HepG2 (cell line): ENCODE results near the gene TCF20. TPM values are rescaled to one million over a fixed set of nuclear protein-coding genes. Genes with fewer than 3 reads are reported as not detected.

Experiments
- BHLHE40 ChIP-seq: IDR thresholded peaks from 2 replicates; pipeline ENCODE4 v1.6.1; 2011; ENCODE audit warnings: low read length, improper control_type of control experiment
- CENPX ChIP-seq: sonication (generic); formaldehyde crosslinking; IDR thresholded peaks from 2 replicates; pipeline ENCODE4 v1.9.0; 2021; ENCODE audit warnings: mild to moderate bottlenecking, missing genetic modification reagents, moderate library complexity
- DRAP1 ChIP-seq: IDR thresholded peaks from 2 replicates; pipeline ENCODE4 v1.6.1; 2016; ENCODE audit warnings: missing genetic modification reagents, missing compliant biosample characterization
- ELF1 ChIP-seq: sonication (generic); formaldehyde crosslinking; IDR thresholded peaks from 2 replicates; pipeline ENCODE4 v1.4.0; 2020; ENCODE audit warnings: missing genetic modification reagents
- FOXA3 ChIP-seq: IDR thresholded peaks from 2 replicates; pipeline ENCODE4 v1.6.1; 2016; ENCODE audit warnings: missing genetic modification reagents, missing compliant biosample characterization
- HIVEP1 ChIP-seq: sonication (generic); formaldehyde crosslinking; IDR thresholded peaks from 2 replicates; pipeline ENCODE4 v1.4.0; 2020; ENCODE audit warnings: mild to moderate bottlenecking, missing genetic modification reagents
- HNRNPUL1 ChIP-seq: fragments of 200-400 bp; formaldehyde crosslinking; IDR thresholded peaks from 2 replicates; pipeline ENCODE4 v1.6.1; 2017; ENCODE audit warnings: low read depth, mild to moderate bottlenecking, low read length, moderate library complexity
- MAFF ChIP-seq: IDR thresholded peaks from 2 replicates; pipeline ENCODE4 v1.6.1; 2011; ENCODE audit warnings: low read depth, low read length, improper control_type of control experiment
- NFYC ChIP-seq: IDR thresholded peaks from 2 replicates; pipeline ENCODE4 v1.6.1; 2016; ENCODE audit warnings: missing genetic modification reagents, missing compliant biosample characterization
- PAWR ChIP-seq: sonication (generic); formaldehyde crosslinking; IDR thresholded peaks from 2 replicates; pipeline ENCODE4 v1.4.0; 2020; ENCODE audit warnings: missing genetic modification reagents, mild to moderate bottlenecking, borderline replicate concordance
- PCBP2 ChIP-seq: fragments of 200-400 bp; formaldehyde crosslinking; optimal IDR thresholded peaks from 2 replicates; pipeline ENCODE3; 2018; ENCODE audit warnings: low read length, low read depth; ENCODE audit not compliant: poor library complexity, severe bottlenecking
- POLR2A ChIP-seq, 2 experiments: IDR thresholded peaks; 2 replicates each; pipeline ENCODE4 v1.6.1; 2011; ENCODE audit warnings: low read depth in 2 of 2, low read length in 2 of 2, mild to moderate bottlenecking in 1 of 2, moderate library complexity in 1 of 2; ENCODE audit not compliant: insufficient read depth in 1 of 2
- SALL2 ChIP-seq: sonication (generic); formaldehyde crosslinking; IDR thresholded peaks from 2 replicates; pipeline ENCODE4 v1.8.1; 2023; ENCODE audit warnings: mild to moderate bottlenecking, missing genetic modification reagents, inconsistent platforms
- SMARCE1 ChIP-seq: fragments of 450-650 bp; IDR thresholded peaks from 2 replicates; pipeline ENCODE4 v1.6.1; 2017; ENCODE audit warnings: borderline replicate concordance
- SYNCRIP ChIP-seq: fragments of 200-400 bp; formaldehyde crosslinking; IDR thresholded peaks from 2 replicates; pipeline ENCODE4 v1.6.1; 2018; ENCODE audit warnings: mild to moderate bottlenecking, low read depth, low read length; ENCODE audit not compliant: insufficient read depth
- TOE1 ChIP-seq: sonication (generic); formaldehyde crosslinking; IDR thresholded peaks from 2 replicates; pipeline ENCODE4 v1.4.0; 2020; ENCODE audit warnings: mild to moderate bottlenecking, missing genetic modification reagents
- ZBTB38 ChIP-seq: sonication (generic); formaldehyde crosslinking; IDR thresholded peaks from 2 replicates; pipeline ENCODE4 v1.5.1; 2020; ENCODE audit warnings: mild to moderate bottlenecking, missing genetic modification reagents
- ZFY ChIP-seq: sonication (generic); formaldehyde crosslinking; IDR thresholded peaks from 2 replicates; pipeline ENCODE4 v1.4.0; 2020; ENCODE audit warnings: missing genetic modification reagents
- ZNF235 ChIP-seq: sonication (generic); formaldehyde crosslinking; IDR thresholded peaks from 2 replicates; pipeline ENCODE4 v1.8.1; 2023; ENCODE audit warnings: mild to moderate bottlenecking, missing genetic modification reagents, borderline replicate concordance
- ZNF430 ChIP-seq: sonication (generic); formaldehyde crosslinking; IDR thresholded peaks from 2 replicates; pipeline ENCODE4 v1.9.0; 2021; ENCODE audit warnings: mild to moderate bottlenecking, missing genetic modification reagents
- ZNF44 ChIP-seq: sonication (generic); formaldehyde crosslinking; IDR thresholded peaks from 2 replicates; pipeline ENCODE4 v1.5.1; 2020; ENCODE audit warnings: mild to moderate bottlenecking, missing genetic modification reagents
- ZNF547 ChIP-seq: sonication (generic); formaldehyde crosslinking; IDR thresholded peaks from 2 replicates; pipeline ENCODE4 v1.5.1; 2020; ENCODE audit warnings: mild to moderate bottlenecking, missing genetic modification reagents
- ZNF7 ChIP-seq: IDR thresholded peaks from 2 replicates; pipeline ENCODE4 v1.6.1; 2016; ENCODE audit warnings: missing biosample characterization, missing genetic modification reagents
- ZNF737 ChIP-seq: sonication (generic); formaldehyde crosslinking; IDR thresholded peaks from 2 replicates; pipeline ENCODE4 v1.5.0; 2020; ENCODE audit warnings: missing genetic modification reagents, mild to moderate bottlenecking, borderline replicate concordance
- ZNF770 ChIP-seq: sonication (generic); formaldehyde crosslinking; IDR thresholded peaks from 2 replicates; pipeline ENCODE4 v1.5.0; 2020; ENCODE audit warnings: mild to moderate bottlenecking, missing genetic modification reagents
- ZNF816 ChIP-seq: sonication (generic); formaldehyde crosslinking; IDR thresholded peaks from 2 replicates; pipeline ENCODE4 v1.8.0; 2022; ENCODE audit warnings: missing genetic modification reagents, mild to moderate bottlenecking, borderline replicate concordance
- polyA plus RNA-seq, 8 experiments: library from polyadenylated mRNA; depleted of rRNA in 3 of 8; stranded (reverse) in 7 of 8; unstranded in 1 of 8; fragments of >200 nt; fragmentation: Illumina TruSeq in 4 of 8; extraction: Trizol in 4 of 8; gene quantifications; 2 replicates each; pipeline versions ENCODE4 v1.2.1 to v1.2.3, GENCODE V29; 2011 to 2016; ENCODE audit warnings: low read depth in 4 of 8, missing spikeins in 1 of 8, mixed read lengths in 1 of 8; ENCODE audit not compliant: insufficient read depth in 1 of 8
- total RNA-seq, 5 experiments: library from RNA; depleted of rRNA; stranded (reverse); fragments of >200 nt; fragmentation: Illumina TruSeq; extraction: Trizol; gene quantifications; 2 replicates each; pipeline ENCODE4 v1.2.3, GENCODE V29; 2016; ENCODE audit warnings: low read depth in 1 of 5
- TF ChIP-seq, protein P1 (sequence below): sonication (generic); formaldehyde crosslinking; IDR thresholded peaks from 2 replicates; pipeline ENCODE4 v1.4.0; 2020; ENCODE audit warnings: missing genetic modification reagents
- TF ChIP-seq, protein P2 (sequence below): IDR thresholded peaks from 2 replicates; pipeline ENCODE4 v1.6.1; 2016; ENCODE audit warnings: low read depth

TCF20 gene
- total and polyA plus RNA-seq, 2 of the 13 experiments (the other 11 are each of a cell fraction or from before 2014, with no cell fraction given) = 12.8 to 23.7 TPM

DNA sequence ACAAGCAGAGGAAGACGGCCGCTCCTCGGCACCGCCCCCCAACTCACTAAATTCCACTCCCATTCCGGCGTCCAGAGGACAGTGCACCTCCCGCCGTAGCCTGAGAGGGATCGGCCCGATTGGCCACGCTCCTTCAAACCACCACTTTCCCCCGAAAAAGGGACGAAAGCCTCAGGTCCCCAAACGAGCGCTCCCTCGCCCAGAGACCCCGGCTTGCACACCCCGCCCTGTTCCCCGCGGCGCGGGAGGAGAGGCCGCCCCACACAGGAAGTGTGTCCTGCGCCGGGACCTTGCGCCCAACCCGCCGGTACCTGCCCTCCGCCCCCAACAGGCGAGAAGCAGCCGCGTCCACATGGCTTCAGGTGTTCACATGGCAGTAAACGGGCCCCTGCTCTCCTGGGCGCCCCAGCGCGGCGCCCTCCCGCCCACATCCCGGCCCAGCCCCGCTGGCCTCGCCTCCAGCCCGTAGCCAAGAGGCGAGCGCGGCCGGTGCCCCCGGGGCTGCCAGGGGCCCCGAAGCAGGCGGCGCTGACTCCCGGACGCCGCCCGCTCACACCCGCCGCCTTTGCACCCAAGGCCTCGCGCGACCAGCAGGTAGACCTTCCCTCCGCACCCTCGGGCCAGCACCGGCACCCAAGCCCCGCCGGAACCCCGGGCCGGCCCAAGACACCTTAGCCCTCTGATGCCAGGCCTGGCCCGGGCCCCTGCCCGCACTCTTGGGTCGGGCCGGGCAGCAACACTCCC lies 849 bp downstream of the TCF20 start (continued):
- TF ChIP-seq BHLHE40 (no peak), ELF1 (CRISPR knock-in tag) (peak; percentile 73), DRAP1 (CRISPR knock-in tag) (0 out of 2 replicates have a peak, but pooled peaks have one; percentile 27), NFYC (no peak), ZNF770 (CRISPR knock-in tag) (no peak), MAFF (no peak), HIVEP1 (CRISPR knock-in tag) (no peak), TOE1 (no peak), ZFY (CRISPR knock-in tag) (peak; percentile 81), HNRNPUL1 (no peak), ZNF816 (CRISPR knock-in tag) (peak; percentile 43; the same call in 1 of the 2 replicates), POLR2A (IDR thresholded peaks at IDR 0.05; ENCODE audit: insufficient read depth in 1 of 2, low read depth in 2 of 2, low read length in 2 of 2) (peak; percentile 58 to 65; a peak in 3 of 4 replicates), SMARCE1 (no peak), PCBP2 (no peak), ZNF7 (CRISPR knock-in tag) (no peak), ZNF547 (0 out of 2 replicates have a peak, but pooled peaks have one; percentile 53), SALL2 (CRISPR knock-in tag) (0 out of 2 replicates have a peak, but pooled peaks have one; percentile 42), FOXA3 (CRISPR knock-in tag) (peak; percentile 57), ZNF737 (CRISPR knock-in tag) (no peak), CENPX (CRISPR knock-in tag) (no peak), ZNF235 (peak; percentile 45; the same call in 1 of the 2 replicates), PAWR (no peak), ZNF44 (no peak), ZNF430 (CRISPR knock-in tag) (peak; percentile 60; the same call in 1 of the 2 replicates), SYNCRIP (no peak), ZBTB38 (CRISPR knock-in tag) (peak; percentile 53; the same call in 1 of the 2 replicates)
- TF ChIP-seq, protein P1, sequence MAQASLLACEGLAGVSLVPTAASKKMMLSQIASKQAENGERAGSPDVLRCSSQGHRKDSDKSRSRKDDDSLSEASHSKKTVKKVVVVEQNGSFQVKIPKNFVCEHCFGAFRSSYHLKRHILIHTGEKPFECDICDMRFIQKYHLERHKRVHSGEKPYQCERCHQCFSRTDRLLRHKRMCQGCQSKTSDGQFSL (CRISPR knock-in tag) = 0 out of 2 replicates have a peak, but pooled peaks have one; percentile 20
- TF ChIP-seq, protein P2, sequence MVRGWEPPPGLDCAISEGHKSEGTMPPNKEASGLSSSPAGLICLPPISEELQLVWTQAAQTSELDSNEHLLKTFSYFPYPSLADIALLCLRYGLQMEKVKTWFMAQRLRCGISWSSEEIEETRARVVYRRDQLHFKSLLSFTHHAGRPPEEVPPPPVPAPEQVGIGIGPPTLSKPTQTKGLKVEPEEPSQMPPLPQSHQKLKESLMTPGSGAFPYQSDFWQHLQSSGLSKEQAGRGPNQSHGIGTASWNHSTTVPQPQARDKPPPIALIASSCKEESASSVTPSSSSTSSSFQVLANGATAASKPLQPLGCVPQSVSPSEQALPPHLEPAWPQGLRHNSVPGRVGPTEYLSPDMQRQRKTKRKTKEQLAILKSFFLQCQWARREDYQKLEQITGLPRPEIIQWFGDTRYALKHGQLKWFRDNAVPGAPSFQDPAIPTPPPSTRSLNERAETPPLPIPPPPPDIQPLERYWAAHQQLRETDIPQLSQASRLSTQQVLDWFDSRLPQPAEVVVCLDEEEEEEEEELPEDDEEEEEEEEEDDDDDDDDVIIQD (CRISPR knock-in tag) = no peak
